ENCODE data around the gene ALOX5AP.
A peak's percentile ranks its signal among the peaks of the same experiment; 100 is the strongest.

Gene ALOX5AP

GRCh38 chr13:30714629-30715371 is 20.5 kb upstream of the ALOX5AP start:
- DNase-seq (ENCODE audit: low spot score): peak; percentile 22

- no peak for DNase-seq (ENCODE audit: low spot score)
Measured at GRCh38 chr13:30715372-30715756, 20.0 kb upstream of the ALOX5AP start.

- DNase-seq (ENCODE audit: low spot score): no peak
Measured at GRCh38 chr13:30715837-30716236, 19.5 kb upstream of the ALOX5AP start.

- no peak for DNase-seq (ENCODE audit: low spot score)
Measured at GRCh38 chr13:30718661-30719524, 16.4 kb upstream of the ALOX5AP start.

- DNase-seq (ENCODE audit: low spot score): no peak
Measured at GRCh38 chr13:30719525-30719914, 15.8 kb upstream of the ALOX5AP start.

GRCh38 chr13:30720172-30720869 is 15.0 kb upstream of the ALOX5AP start:
- peak; percentile 29 for DNase-seq (ENCODE audit: low spot score)

- DNase-seq (ENCODE audit: low spot score): no peak
Measured at GRCh38 chr13:30721936-30722335, 13.4 kb upstream of the ALOX5AP start.

- DNase-seq (ENCODE audit: low spot score): no peak
Measured at GRCh38 chr13:30722361-30722760, 13.0 kb upstream of the ALOX5AP start.

GRCh38 chr13:30724778-30725177 is 10.6 kb upstream of the ALOX5AP start:
- DNase-seq (ENCODE audit: low spot score): no peak

GRCh38 chr13:30725326-30726085 is 9.8 kb upstream of the ALOX5AP start:
- no peak for DNase-seq (ENCODE audit: low spot score)

GRCh38 chr13:30726192-30726591 is 9.2 kb upstream of the ALOX5AP start:
- no peak for DNase-seq (ENCODE audit: low spot score)

GRCh38 chr13:30727491-30728355 is 7.6 kb upstream of the ALOX5AP start:
- DNase-seq (ENCODE audit: low spot score): no peak

- DNase-seq (ENCODE audit: low spot score): no peak
Measured at GRCh38 chr13:30729801-30730200, 5.5 kb upstream of the ALOX5AP start.

- DNase-seq (ENCODE audit: low spot score): no peak
Measured at GRCh38 chr13:30730526-30730925, 4.8 kb upstream of the ALOX5AP start.

- DNase-seq (ENCODE audit: low spot score): no peak
Measured at GRCh38 chr13:30731361-30732045, 3.8 kb upstream of the ALOX5AP start.

GRCh38 chr13:30732046-30732390 is 3.3 kb upstream of the ALOX5AP start:
- no peak for DNase-seq (ENCODE audit: low spot score)

GRCh38 chr13:30734439-30734838 is 904 bp upstream of the ALOX5AP start:
- DNase-seq (ENCODE audit: low spot score): no peak

GRCh38 chr13:30735872-30736175 is 481 bp downstream of the ALOX5AP start:
- no peak for DNase-seq (ENCODE audit: low spot score)

- DNase-seq (ENCODE audit: low spot score): no peak
Measured at GRCh38 chr13:30736461-30737320, 1.3 kb downstream of the ALOX5AP start.
